GM19438 (cell line): Measurements from ENCODE around the gene HOXA13.

ENCODE experiments used
- ATAC-seq: cut with Tn5 transposase; IDR thresholded peaks from one replicate; pipeline ENCODE4 v1.9.1; 2021; ENCODE audit warnings: low read depth; ENCODE audit not compliant: unreplicated experiment

HOXA13 gene

DNA sequence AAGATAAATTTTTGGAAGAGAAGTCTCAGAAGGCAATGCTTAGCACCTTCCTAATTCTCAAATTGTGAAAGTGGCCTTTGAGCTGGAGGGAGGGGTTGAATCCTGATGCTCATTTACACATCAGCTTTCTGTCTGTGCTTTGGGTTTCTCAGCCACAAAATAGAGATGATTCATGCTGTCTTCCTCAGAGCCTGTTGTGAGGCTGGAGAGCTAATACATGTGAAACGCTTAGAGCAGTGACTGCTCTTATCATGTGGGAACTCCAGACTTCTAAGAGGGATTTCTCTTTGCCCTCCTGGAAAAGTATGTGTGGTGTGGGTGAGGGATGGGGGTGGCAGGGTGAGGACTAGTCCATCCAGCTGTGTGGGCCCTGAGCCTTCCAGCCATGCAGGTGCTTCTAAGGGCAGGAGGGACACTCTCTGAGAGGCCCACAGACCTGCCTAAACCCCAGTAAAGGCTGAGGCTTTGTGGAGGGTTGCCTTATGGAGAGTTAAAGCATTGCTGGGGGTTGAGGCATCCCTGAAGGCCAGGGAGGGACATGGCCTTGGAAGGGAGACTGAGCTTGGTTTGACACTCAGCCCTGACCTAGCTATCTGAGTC lies 37.9 kb upstream of the HOXA13 start:
- no peak for ATAC-seq

GRCh38 chr7:27235387-27236311 lies 35.8 kb upstream of the HOXA13 start:
- ATAC-seq, result no peak

DNA sequence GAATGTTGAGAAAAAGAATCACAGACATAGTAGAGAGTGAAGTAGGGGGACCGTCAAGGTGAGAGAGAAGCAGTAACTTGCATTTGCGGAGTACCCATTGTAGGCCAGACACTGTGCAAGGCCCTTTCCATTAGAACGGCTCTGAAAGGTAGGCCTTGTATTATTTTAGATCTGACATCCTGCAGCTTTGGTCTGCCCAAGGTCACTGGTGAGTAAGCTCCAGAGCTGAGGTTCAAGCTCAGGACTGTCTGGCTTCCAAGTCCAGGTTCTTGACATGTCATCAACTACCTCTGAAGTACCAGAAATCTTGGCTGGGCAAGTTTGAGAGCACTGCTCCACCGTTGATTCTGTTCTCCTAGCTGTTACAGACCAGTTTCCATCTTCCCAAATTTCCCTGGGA lies 29.6 kb upstream of the HOXA13 start:
- ATAC-seq, result no peak

DNA sequence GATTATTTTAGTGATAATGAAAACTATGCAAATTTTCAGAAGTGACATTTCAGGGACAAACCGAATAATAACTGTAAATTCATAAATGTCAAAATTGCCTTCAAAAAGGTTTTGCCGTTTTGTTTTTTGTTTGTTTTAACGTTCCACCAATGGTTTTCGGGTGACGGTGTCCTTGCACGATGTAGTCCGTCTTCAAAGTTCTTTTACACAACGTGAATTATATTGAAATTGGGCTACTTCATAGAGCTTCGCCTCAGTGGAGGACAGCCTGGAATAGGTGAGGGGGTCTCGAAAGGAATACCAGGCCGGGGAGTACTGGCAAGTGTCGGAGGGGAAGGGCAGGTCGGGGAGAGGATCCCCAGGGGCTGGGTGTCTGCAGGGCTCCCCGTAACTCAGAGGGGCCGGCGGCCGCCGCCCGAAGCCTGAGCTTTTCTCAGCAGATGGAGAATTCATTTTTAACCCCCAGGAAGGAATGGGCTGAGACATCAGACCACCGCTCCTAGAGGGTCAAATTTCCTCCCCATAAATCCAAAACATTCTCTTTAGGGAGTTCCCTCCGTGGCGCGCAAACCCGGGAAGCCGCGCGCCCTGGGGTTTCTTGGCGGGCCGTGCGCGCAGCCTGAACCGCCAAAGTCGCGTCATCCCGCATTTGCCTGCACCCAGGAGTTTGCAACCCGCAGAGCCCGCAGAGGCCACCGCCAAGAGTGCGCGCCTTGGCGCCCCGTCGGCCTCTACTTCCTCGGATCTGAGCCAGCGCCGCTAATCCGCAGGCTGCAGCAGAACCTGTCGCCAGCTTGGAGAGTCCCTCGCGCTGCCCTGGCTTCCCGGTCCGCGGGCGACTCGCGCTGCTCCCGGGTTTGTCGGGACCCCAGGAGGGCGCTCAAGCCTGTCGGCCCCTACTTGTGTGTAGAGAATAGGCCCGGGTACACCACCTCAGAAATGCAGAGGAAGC lies 25.4 kb upstream of the HOXA13 start:
- ATAC-seq, result no peak

DNA sequence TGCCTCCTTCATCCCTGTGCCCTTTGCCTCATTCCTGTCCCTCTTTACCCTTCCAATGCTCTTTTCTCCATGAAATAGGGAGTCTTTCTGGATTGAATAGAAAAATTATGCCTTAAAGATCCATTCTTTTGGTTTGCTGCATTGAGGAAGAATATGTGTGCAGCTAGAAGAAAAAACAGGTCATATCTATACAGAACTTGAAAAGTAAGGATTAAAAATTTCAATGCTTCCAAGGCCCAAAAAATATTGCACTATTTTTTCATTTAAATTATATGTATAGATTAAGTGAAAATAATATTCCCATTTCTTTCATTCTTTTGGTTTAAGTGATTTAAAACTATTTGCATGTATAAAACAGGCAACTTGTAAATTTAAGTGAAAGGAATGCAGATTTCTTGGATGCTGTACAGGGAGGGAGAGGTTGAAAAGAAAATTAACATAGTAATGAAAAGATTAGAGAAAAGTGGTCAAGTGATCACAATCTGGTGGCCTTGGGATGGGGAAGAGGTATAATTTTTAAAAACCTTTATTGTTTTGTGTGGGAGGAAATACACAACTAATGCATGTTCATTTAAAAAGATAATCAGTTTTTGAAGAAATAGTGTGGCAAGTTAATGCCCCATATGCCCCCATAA lies 24.2 kb upstream of the HOXA13 start:
- no peak for ATAC-seq

DNA sequence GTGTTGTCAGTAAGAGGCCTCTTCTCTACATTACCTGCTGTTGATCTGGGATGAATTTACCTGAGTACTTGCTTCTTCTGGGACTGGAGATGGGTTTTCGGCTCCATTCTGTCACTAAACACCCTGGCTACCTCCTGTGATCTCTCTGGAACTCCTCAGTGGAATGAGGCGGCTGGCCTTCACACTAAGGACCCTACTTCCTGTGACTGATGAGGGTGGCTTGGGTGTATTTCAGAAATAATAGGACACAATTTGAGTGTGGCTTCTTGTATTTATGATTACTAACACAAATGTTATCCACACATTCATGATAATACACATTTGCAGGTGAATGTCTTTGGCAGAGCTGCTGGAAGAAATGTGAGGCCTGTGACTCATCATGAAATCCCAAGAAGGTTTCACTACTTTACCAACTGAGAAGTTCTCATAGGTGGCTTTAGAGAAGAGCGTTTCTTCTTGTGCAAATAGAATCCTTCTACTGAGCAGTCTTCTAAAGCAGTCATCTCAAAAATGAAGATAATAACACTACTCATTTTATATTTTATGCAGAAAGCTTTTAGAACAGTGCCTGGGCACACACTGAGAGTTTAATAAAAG lies 21.4 kb upstream of the HOXA13 start:
- ATAC-seq, result no peak

GRCh38 chr7:27220440-27220955 lies 20.6 kb upstream of the HOXA13 start:
- no peak for ATAC-seq

- ATAC-seq, result no peak
Observed at GRCh38 chr7:27219821-27220220, 19.9 kb upstream of the HOXA13 start.

DNA sequence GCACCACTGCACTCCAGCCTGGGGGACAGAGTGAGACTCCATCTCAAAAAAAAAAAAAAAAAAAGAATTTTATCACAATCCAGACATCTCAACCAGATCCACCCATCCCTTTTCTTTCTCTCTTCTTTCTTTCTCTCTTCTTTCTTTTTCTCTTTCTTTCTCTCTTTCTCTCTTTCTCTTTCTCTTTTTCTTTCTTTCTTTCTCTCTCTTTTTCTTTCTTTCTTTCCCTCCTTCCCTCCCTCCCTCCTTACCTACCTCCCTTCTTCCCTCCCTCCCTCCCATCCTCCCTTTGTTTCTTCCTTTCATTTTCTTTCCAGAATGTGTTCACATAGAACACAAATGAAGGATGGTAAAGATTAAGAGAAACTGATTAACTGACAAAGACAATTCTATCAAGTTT lies 18.1 kb upstream of the HOXA13 start:
- ATAC-seq, result no peak

DNA sequence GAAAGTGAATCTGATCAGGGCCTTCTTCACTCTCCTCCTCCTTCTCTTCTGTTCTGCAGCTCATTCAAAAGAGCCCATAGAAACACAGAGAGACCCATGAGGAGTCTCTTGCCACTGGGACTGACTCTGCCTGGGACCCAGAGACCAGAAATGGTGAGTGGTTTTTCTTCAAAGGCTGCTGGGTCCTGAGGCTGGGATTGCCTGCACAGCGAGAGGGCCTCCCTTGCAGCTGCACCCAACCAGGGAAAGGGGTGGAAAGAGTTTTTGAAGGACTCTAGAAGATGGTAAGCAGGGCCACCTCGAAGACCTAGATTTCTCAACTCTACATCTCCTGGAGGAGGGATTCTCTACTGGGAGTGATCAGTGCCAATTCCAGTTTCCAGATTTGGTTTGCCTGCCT lies 15.5 kb upstream of the HOXA13 start:
- ATAC-seq, result no peak

GRCh38 chr7:27214239-27214950 lies 14.5 kb upstream of the HOXA13 start:
- ATAC-seq, result no peak

DNA sequence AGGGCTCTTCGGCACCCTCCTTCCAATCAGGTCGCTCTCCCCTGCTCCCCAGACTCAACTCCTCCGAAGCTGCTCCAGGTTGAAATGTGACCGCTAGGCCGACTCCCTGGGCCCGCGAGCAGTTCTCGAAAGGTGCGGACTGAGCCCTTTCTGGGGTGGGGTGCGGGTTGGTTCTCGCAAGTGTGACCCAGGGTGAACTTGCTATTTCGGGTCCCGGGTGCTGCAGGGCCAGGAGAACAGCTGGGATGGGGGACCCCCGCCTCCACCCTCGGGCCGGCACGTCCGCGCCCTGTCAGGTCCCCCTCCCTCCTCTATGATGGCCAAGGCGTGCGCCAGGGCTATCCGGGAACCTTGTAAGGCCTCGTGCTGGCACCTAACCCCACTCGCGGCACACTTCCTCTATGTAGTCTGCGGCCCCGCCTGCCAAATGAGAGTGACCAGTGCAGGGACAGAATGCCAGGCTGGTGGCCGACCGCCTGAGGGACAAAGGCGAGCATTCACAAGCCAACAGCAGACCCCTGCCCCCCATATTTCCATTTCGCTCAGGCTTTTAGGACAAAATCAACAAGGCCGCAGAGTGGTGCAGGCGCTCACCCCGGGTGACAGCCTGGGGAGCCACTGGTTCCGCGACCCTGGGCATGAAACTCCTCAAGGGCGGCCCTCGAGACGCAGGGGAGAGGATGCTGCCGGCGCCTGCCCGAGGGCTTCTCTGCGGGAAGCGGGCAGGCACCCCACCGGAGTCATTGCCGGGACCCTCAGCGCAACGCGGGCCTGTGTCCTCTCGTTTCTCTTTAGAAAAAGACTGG lies 13.7 kb upstream of the HOXA13 start:
- no peak for ATAC-seq

GRCh38 chr7:27212497-27213432 lies 12.9 kb upstream of the HOXA13 start:
- no peak for ATAC-seq

GRCh38 chr7:27211764-27212204 lies 11.9 kb upstream of the HOXA13 start:
- ATAC-seq, result no peak

GRCh38 chr7:27211084-27211446 lies 11.2 kb upstream of the HOXA13 start:
- no peak for ATAC-seq

DNA sequence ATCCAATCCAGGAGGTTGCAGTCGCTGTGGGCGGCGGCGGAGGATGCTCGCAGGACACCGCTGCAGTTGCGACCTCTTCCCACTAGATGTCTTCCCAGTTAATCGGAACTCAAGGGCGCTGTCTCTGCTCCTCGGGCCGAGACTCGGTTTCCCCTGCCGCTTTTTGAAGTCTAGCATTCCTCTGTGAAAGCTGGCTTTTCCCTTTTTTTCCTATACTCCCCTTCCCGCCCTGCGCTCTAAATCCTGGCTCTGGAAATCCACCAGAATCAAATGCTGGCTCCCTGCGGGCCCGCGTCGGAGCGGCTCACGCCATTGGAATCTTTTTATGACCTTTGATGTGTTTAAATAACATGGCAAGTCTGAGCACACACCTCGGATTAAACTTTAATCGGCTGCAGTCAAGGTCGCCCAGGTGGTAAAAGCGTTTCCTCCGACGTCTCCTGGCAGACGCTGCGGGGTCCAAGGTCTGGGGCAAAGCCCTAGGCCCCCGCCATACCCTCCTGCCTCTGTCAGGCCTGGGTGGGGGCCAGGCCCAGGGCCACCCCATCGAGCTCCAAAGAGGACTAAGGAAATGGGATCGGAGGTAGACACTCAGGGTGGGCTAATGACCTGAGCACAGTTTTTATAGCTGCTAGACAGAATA lies 10.7 kb upstream of the HOXA13 start:
- no peak for ATAC-seq

- ATAC-seq, result no peak
Observed at GRCh38 chr7:27209933-27210440, 10.1 kb upstream of the HOXA13 start.
